ACC112 (cell line): ENCODE measurements around the gene CA4.

Experiments used
- H2AFZ ChIP-seq: fragments of 200-600 bp; sonication (generic); one replicate; pipeline ENCODE4 v1.6.0; 2017; ENCODE audit warnings: antibody characterized with exemption, low read length; ENCODE audit not compliant: unreplicated experiment
- H3K27ac ChIP-seq: fragments of 200-600 bp; sonication (generic); 2 replicates; pipeline ENCODE4 v1.5.1; 2014; ENCODE audit warnings: low read depth, mild to moderate bottlenecking, antibody characterized with exemption, low read length, moderate library complexity
- H3K27me3 ChIP-seq: fragments of 200-600 bp; sonication (generic); 2 replicates; pipeline ENCODE4 v1.6.1; 2014; ENCODE audit warnings: mild to moderate bottlenecking, antibody characterized with exemption, low read length, moderate library complexity, mixed read lengths; ENCODE audit not compliant: insufficient read depth
- H3K36me3 ChIP-seq: fragments of 200-600 bp; sonication (generic); 2 replicates; pipeline ENCODE4 v1.6.1; 2016; ENCODE audit warnings: mild to moderate bottlenecking, antibody characterized with exemption, low read length, moderate library complexity, mixed read lengths; ENCODE audit not compliant: insufficient read depth
- H3K4me1 ChIP-seq: fragments of 200-600 bp; sonication (generic); one replicate; pipeline ENCODE4 v1.6.1; 2016; ENCODE audit warnings: low read length, mixed read lengths; ENCODE audit not compliant: insufficient read depth, unreplicated experiment, control insufficient read depth
- H3K4me3 ChIP-seq: fragments of 200-600 bp; sonication (generic); 2 replicates; pipeline ENCODE4 v1.5.1; 2014; ENCODE audit warnings: mild to moderate bottlenecking, low read depth, low read length
- H3K79me2 ChIP-seq: fragments of 200-600 bp; sonication (generic); one replicate; pipeline ENCODE4 v1.6.0; 2016; ENCODE audit warnings: low read length; ENCODE audit not compliant: control insufficient read depth, unreplicated experiment, insufficient read depth

The CA4 gene

GRCh38 chr17:60157487-60158040, 7.8 kb downstream of the CA4 start:
- Histone ChIP-seq H2AFZ (no peak overlapping the region), H3K79me2 (no peaks in the 10 kb centered on the region), H3K4me1 (peaks cover 24% of the 10 kb centered on the region), H3K36me3 (no peaks in the 10 kb centered on the region), H3K27me3 (peaks cover 19% of the 10 kb centered on the region; the same call in 1 of the 2 replicates), H3K27ac (no peak overlapping the region), H3K4me3 (no peak overlapping the region)

DNA sequence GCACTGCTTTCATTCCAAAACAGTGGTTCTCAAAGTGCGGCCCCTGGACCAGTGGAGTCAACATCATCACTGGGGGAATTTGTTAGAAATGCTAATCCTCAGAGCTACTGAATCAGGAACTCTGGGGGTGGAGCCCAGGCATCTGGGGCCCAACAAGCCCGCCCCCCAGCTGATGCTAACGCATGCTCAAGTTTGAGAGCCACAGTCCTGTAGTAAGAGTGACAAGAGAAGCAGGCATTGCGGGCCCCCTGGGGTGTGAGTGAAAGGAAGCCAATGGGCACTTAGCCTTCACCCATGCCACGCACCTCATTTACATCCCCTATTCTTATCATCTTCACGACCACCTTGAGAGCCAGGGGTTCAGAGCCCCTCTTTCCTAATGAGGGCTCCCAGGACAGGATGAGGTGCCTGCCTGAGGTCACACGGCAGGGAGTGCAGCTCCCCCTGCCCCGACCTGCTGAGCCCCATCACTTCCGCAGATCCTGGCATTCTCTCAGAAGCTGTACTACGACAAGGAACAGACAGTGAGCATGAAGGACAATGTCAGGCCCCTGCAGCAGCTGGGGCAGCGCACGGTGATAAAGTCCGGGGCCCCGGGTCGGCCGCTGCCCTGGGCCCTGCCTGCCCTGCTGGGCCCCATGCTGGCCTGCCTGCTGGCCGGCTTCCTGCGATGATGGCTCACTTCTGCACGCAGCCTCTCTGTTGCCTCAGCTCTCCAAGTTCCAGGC, 9.1 kb downstream of the CA4 start:
- Histone ChIP-seq H3K79me2 (no peaks in the 10 kb centered on the region), H3K36me3 (no peaks in the 10 kb centered on the region), H3K4me1 (peaks cover 20% of the 10 kb centered on the region), H3K27ac (no peak overlapping the region), H2AFZ (no peak overlapping the region), H3K27me3 (peaks cover 19% of the 10 kb centered on the region; the same call in 1 of the 2 replicates), H3K4me3 (no peak overlapping the region)

GRCh38 chr17:60159479-60159866, 9.7 kb downstream of the CA4 start:
- Histone ChIP-seq H3K4me1 (peaks cover 17% of the 10 kb centered on the region), H3K27me3 (peaks cover 19% of the 10 kb centered on the region; the same call in 1 of the 2 replicates), H3K4me3 (no peak overlapping the region), H3K79me2 (no peaks in the 10 kb centered on the region), H2AFZ (no peak overlapping the region), H3K27ac (no peak overlapping the region), H3K36me3 (no peaks in the 10 kb centered on the region)

GRCh38 chr17:60160829-60161501, 11.2 kb downstream of the CA4 start:
- Histone ChIP-seq H3K4me1 (peaks cover 13% of the 10 kb centered on the region), H3K79me2 (no peaks in the 10 kb centered on the region), H3K36me3 (no peaks in the 10 kb centered on the region), H2AFZ (no peak overlapping the region), H3K27ac (no peak overlapping the region), H3K4me3 (no peak overlapping the region), H3K27me3 (peaks cover 19% of the 10 kb centered on the region; the same call in 1 of the 2 replicates)

- H3K27ac ChIP-seq = no peak overlapping the region
- no peaks in the 10 kb centered on the region for H3K79me2 ChIP-seq
- H3K36me3 ChIP-seq = no peaks in the 10 kb centered on the region
- H2AFZ ChIP-seq = no peak overlapping the region
- H3K27me3 ChIP-seq = peaks cover 19% of the 10 kb centered on the region; the same call in 1 of the 2 replicates
- no peak overlapping the region for H3K4me3 ChIP-seq
- H3K4me1 ChIP-seq = peaks cover 20% of the 10 kb centered on the region
Observed at GRCh38 chr17:60161598-60162330, 12.0 kb downstream of the CA4 start.

DNA sequence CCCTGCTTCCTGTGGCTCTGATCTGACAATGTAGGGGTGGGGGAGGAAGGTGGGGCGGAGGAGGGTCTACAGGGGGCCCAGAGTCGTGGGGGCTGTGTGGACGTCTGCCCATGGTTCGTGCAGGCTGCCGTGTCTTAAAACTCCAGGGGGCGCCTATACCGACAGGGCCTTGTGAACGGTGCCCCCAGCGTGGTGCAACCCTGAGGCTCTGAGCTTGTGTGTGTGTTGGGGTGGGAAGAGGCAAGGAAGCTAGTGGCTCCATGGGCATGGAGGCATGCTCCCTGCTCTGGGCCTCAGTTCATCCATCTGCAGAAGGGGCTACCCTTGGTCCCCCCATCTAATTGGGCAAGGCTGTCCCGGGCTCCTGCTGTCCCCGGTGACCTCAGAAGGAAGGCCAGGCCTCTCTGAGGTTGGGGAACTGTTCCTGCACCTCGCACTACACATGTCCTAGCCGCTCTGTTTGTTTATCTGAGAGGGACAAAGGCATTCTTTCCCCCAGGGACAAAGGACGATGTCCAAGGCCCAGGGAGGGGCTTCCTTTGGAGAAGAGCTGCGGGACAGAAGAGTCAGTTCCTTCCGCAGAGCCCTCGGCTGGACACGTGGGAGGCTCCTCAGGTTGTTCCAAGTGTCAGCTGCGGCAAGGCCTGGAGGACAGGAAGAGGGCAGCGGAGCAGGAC, 13.5 kb downstream of the CA4 start:
- H2AFZ ChIP-seq = no peak overlapping the region
- H3K36me3 ChIP-seq = no peaks in the 10 kb centered on the region
- H3K79me2 ChIP-seq = no peaks in the 10 kb centered on the region
- peaks cover 15% of the 10 kb centered on the region; the same call in 1 of the 2 replicates for H3K27me3 ChIP-seq
- no peak overlapping the region for H3K4me3 ChIP-seq
- no peak overlapping the region for H3K27ac ChIP-seq
- H3K4me1 ChIP-seq = peaks cover 31% of the 10 kb centered on the region

GRCh38 chr17:60164164-60164563, 14.4 kb downstream of the CA4 start:
- H2AFZ ChIP-seq = no peak overlapping the region
- H3K79me2 ChIP-seq = no peaks in the 10 kb centered on the region
- H3K4me1 ChIP-seq = peaks cover 31% of the 10 kb centered on the region
- H3K36me3 ChIP-seq = no peaks in the 10 kb centered on the region
- H3K27me3 ChIP-seq = peaks cover 6% of the 10 kb centered on the region; the same call in 1 of the 2 replicates
- H3K27ac ChIP-seq = no peak overlapping the region
- no peak overlapping the region for H3K4me3 ChIP-seq

- Histone ChIP-seq H3K79me2 (no peaks in the 10 kb centered on the region), H3K36me3 (no peaks in the 10 kb centered on the region), H2AFZ (no peak overlapping the region), H3K27ac (no peak overlapping the region), H3K4me3 (no peak overlapping the region), H3K27me3 (peaks cover 1% of the 10 kb centered on the region; the same call in 1 of the 2 replicates), H3K4me1 (peaks cover 31% of the 10 kb centered on the region)
Observed at GRCh38 chr17:60164697-60165096, 14.9 kb downstream of the CA4 start.

DNA sequence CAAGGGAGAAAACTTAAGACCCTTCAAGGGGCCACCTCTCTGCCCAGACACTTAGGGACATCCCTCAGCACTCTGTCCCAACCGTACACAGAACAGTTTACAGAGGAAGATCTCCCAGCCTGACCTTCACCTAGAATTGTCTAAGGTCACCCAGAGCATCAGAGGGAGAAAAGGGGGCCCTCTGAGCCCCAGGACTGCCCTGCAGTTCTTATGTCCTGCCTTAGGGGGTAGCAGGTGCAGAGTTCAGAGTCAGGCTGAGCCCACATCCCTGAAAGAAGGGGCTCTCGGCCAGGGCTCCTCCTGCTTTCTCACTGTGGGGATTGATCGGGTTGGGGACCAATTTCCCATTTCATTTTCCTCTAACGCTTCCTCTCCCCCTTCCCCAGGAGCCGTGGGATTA, 15.4 kb downstream of the CA4 start:
- H2AFZ ChIP-seq = no peak overlapping the region
- H3K79me2 ChIP-seq = no peaks in the 10 kb centered on the region
- H3K4me3 ChIP-seq = no peak overlapping the region
- H3K27me3 ChIP-seq = no peaks in the 10 kb centered on the region
- peaks cover 36% of the 10 kb centered on the region for H3K4me1 ChIP-seq
- H3K27ac ChIP-seq = no peak overlapping the region
- H3K36me3 ChIP-seq = no peaks in the 10 kb centered on the region

- H3K27me3 ChIP-seq = no peaks in the 10 kb centered on the region
- no peak overlapping the region for H3K27ac ChIP-seq
- H3K4me3 ChIP-seq = no peak overlapping the region
- no peak overlapping the region for H2AFZ ChIP-seq
- no peaks in the 10 kb centered on the region for H3K36me3 ChIP-seq
- peaks cover 41% of the 10 kb centered on the region for H3K4me1 ChIP-seq
- no peaks in the 10 kb centered on the region for H3K79me2 ChIP-seq
Observed at GRCh38 chr17:60165971-60166370, 16.2 kb downstream of the CA4 start.
